ENCODE measurements around the gene SLC32A1.
A peak's percentile ranks its signal among the peaks of the same experiment; 100 is the strongest.

SLC32A1 gene

DNA sequence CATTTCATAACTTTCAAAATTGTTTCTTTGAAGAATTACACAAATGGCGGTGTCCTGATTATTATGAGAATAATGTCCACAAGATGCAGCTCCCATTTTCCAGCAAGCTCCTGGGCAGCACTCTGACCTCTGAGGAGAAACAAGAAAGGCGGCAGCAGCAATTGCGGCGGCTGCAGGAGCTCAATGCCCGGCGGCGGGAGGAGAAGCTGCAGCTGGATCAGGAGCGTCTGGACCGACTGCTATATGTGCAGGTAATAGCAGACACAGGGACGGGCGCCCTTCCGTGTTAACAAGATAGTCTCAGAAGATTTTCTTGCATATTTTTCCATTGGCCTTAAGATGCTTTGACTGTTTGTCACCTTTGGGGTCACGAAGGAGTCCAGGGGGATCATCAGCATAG lies 30.6 kb downstream of the SLC32A1 start:
- no peak for DNase-seq (ENCODE audit: low read depth in 2 of 2)

DNA sequence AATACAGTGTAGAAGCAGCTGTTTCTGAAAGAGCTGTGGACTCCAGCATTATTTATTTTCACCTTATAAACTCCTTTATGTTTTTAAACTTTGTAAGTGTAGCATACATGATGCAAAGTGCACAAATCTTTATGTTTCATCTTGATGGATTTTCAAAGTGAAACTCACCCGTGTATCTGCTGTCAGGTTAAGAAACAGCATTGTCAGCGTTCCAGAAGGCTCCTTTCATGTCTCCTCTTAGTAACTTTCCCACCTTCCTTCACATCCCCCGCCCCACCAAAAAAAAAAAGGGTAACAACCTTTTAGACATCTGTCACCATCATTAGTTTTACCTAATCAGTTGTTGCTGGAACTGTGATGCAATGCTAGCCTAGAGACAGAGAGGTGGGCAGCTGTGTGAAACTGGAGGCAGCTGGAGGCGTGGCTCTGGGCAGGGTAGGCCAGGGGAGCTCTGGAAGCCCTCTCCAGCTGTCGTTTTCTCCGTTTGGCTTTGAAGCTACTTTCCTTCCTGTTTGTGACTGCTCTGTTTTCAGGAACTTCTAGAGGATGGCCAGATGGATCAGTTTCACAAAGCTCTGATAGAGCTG lies 31.1 kb downstream of the SLC32A1 start:
- no peak for DNase-seq (ENCODE audit: low read depth in 2 of 2)

DNA sequence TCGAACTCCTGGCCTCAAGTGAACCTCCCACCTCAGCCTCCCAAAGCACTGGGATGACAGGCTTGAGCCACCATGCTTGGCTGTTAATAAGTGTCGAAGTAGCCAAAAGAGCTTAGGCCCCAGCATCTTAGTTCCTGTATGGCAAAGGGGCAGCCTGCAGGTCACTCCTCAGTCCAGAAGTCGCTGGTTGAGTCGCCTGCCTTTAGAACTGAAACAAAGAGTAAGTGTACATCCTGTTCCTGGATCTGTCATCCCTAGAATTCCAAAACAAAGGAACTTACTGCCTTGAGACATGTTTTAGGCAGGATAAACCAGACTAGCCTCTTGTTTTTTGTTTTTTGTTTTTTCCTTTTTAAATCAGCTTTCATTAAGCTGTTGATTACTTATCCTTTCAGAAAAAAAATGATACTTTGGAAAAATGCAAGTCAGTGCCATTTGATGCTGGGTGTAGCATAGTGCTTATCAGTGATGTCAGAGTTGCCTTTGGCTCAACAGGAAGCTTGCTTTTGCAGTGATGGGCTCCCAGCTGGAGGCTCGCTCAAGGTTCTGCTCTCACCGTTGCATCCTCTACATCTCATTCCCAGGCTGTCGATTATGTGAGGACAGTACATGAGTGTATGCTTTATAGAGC lies 33.0 kb downstream of the SLC32A1 start:
- no peak for DNase-seq (ENCODE audit: low read depth in 2 of 2)

DNA sequence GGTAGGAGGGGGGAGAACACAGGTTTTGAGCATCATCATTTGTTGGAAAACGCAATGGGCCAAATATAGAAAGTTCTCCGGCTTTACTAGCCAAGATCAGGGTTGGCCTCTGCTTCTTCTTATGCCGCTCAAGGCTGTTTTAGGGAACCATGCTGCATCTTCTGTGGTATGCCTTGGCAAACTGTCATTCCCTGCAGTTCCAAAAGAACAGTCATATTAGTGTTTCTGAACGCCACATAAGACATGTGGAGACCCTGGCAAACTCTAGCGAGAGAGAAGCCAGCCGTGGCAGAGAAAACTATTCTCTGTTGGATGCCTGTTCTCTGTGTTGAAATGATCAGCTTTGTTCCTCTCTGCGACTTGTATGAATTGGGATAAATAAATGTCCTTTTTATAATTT lies 34.8 kb downstream of the SLC32A1 start:
- no peak for DNase-seq (ENCODE audit: low read depth in 2 of 2)

DNA sequence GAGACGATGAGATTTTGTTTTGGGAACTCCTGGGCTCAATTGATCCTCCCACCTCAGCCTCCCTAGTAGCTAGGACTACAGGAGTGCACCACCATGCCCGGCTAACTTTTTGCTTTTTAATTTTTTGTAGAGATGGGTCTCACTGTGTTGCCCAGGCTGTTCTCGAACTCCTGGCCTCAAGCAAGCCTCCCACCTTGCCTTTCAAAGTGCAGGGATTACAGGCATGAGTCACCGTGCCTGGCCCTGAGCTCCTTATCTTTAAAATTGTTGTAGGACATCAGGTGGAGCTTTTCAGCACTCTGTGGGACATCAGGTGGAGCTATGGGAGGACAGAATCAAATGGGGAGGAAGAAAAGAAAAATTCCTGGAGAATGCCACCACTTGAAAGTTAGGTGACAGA lies 36.7 kb downstream of the SLC32A1 start:
- DNase-seq (ENCODE audit: low read depth in 2 of 2): no peak

DNA sequence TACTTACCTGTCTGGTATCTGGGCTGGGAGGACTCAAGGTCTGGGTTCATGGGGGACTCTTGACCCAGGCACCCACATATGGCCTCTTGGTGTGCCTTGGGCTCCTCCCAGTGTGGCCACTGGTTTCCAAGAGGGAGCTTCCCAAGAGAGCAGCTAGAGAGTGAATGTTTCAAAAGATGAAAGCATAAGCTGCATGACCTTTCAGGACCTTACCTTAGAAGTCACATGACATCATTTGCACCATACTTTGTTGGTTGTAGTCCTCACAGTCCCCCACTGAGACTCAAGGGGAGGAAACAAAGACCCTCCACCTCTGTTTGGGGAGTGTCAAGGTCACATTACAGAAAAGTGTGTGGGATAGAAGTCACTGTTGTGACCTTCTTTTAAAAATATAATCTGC lies 37.9 kb downstream of the SLC32A1 start:
- no peak for DNase-seq (ENCODE audit: low read depth in 2 of 2)

DNA sequence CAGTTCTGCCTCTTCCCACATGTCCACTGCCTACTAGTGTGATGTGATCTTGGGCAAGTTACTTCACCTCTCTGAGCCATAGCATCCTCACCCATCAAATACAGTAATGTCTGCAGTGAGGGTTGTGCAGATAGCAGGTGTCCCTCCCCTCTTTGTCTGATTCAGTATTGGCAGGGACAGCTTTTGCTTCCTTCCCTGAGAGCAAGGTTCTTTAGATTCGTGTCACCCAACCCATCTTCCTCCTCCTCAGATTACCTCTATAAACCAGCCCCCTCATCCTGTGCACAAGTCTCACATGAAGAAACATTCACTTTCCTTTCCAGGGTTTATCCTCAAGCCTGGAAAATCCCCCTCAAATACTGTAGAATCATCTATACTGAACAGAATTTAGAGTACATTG lies 39.3 kb downstream of the SLC32A1 start:
- no peak for DNase-seq (ENCODE audit: low read depth in 2 of 2)

DNA sequence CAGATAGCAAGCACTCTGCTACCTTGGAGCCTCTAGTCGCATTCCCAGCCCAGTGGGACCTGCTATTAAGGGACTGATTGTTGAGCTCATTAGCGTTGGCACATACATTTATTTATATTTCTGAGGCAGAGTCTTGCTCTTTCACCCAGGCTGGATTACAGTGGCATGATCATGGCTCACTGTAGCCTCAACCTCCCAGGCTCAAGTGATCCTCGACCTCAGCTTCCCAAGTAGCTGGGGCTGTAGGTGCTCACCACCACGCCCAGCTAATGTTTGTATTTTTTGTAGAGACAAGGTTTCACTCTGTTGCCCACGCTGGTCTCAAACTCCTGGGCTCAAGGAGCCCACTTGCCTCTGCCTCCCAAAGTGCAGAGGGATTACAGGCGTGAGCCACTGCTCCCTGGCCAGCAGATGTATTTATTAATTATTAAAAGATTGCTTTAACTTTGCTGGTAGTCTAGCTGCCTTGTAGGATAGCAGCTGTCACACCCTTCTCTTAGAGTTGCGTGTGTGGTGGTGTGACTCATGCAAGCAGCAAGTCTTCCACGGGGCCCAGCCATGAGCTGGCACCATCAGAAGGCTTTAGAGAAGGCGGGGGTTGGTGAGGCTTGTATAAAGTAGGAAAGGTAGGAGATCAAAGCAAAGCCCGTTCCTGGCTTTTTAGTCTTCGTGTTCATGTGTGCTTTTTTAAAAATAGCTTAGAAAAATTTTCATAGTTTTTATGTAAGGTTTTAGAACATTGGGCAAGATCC lies 40.5 kb downstream of the SLC32A1 start:
- peak in 1 of 2 donors; percentile 21 for DNase-seq (ENCODE audit: low read depth in 2 of 2)

DNA sequence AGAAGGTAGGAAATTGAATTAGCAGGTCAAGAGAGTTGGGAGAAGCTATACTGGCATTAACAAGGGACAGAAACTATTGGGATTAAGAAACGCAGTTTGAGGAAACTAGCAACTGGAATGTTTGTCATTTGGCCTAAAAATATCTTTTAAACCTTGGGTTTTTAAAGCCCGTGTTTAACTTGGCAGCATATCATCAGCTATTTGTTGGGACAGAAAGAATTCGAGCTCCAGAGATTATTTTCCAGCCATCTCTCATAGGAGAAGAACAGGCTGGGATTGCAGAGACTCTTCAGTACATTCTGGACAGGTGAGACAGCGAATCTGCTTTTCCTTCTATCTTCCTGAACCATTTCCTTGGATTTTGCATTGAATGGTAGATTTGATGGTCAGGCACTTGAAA lies 41.8 kb downstream of the SLC32A1 start:
- no peak for DNase-seq (ENCODE audit: low read depth in 2 of 2)

DNA sequence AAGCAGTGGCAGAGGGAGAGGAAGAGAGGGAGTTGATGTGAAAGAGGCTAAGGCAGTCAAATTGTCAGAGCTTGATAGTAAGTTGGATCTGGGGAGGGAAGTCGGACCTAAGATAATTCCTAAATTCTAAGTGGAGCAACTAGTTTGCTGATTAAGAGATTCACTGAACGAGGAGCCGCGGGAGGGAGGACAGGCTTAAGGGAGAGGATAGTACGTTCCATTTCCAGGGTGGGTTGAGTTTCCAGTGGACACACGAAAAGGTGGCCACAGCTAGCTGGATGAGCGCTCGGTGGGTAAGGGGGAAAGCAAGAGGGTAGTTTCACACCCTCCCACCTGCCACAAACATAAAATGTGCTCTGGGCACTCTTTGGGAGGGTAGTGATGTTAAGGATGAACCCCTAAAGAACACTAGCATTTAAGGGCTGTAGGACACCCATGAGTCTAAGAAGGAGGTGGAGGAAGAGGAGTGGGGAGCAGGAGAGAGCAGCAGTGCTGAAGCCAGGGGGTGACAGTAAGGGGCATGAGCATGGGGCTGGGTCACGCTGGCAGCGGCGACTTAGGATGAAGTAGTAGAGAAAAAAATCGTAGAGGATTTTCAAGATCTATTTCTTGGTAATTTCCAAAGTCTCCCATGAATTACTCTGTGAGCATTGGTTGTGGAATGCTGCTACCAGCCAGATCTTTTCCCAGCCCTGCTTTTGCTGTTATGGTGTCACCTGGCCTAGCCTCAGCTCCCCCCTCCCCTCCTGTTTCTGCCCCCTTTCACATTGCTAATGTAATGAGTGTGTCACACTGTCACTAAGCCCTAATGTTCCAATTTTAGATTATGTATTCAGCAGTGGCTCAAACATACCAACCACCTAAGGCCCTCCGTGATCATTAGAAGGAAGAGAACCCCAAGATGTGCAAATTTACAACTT lies 45.4 kb downstream of the SLC32A1 start:
- no peak for DNase-seq (ENCODE audit: low read depth in 2 of 2)

DNA sequence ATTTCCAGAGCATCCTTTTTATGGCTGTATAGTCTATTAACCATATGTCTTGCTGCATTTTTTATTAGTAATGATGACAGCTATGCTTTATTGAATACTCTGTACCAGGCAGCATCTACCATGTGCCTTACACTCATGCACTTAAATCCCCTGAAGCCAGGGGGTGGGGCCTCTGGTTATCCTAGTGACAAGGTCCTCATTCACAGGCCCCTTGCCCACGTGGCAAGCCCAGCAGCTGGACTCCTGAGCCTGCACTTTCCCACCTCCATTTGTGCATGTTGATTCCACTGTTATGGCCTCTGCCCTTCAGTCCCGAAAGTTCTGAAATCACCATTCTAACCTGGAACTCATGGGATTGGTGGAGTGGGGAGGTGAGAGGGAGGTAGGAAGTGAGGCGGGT lies 46.3 kb downstream of the SLC32A1 start:
- DNase-seq (ENCODE audit: low read depth in 2 of 2): no peak

DNA sequence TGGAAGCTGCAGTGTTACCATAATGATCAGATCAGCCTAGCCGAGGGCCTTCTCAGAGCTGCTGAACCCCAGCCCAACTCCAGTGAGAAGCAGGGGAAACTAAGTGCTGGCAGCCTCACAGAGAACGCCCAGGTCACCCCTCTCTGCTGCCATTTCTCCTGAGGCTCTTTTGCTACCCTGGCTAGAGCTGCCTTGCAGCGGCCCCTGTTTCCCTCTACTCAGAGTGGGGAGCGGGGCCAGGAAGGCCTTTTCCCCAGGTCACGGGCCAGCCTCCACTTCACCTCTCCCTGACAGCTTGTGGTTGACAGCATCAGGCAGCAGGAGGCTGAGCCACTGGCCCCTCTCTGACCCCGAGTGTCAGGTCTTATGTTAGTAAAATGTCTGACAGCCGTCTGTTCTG lies 46.7 kb downstream of the SLC32A1 start:
- no peak for DNase-seq (ENCODE audit: low read depth in 2 of 2)

DNA sequence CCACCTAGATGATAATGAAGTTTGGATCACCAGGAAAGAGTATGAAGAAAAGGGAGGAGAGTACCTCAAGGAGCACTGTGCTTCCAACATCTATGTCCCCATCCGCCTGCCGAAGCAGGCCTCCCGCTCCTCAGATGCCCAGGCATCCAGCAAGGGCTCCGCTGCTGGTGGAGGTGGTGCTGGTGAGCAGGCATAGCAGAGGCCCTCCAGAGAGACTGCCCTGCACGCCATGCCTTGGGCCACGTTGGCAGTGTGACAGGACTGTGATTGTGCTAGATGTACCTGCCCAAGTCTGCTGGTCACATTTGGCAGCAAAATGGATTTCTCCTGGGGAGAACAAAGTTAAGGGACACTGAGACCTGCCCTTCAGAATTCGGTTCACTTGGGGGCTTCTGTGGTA lies 47.3 kb downstream of the SLC32A1 start:
- no peak for DNase-seq (ENCODE audit: low read depth in 2 of 2)

DNA sequence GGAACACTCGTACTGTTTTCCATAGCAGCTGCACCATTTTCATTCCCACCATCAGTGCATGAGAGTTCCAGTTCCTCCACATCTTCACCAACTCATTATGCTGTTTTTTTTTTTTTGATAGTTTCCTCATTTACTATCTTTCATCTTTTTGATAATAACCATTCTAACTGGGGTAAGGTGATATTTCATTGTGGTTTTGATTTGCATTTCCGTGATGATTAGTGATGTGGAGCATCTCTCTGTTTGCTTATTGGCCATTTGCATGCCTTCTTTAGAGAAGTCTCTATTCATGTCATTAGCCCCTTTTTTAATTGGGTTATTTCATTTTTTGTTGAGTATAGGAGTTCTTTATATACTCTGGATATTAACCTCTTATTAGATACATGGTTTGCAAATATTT lies 49.9 kb downstream of the SLC32A1 start:
- no peak for DNase-seq (ENCODE audit: low read depth in 2 of 2)

DNA sequence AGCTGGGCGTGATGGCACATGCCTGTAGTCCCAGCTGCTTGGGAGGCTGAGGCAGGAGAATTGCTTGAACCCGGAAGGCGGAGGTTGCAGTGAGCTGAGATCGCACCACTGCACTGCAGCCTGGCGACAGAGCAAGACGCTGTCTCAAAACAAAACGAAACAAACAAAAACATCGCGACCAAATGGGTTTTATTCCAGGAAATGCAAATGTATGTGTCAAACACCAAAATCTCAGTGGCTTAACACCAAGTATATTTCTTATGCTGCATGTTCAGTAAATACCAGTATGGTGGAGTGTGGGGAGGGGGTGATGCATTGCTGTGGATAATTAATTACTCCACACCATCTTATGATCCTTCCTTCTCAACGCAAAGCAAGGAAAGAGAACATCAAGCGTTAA lies 52.1 kb downstream of the SLC32A1 start:
- DNase-seq (ENCODE audit: low read depth in 2 of 2): no peak

Data from stimulated activated CD4-positive, alpha-beta T cell treated with anti-CD3 and anti-CD28 coated beads, Interleukin-1b, Interleukin-23, amount 100 ng/mL, for 1 hour (primary cell).